ENCODE data around the gene CTTNBP2NL. TPM values are rescaled to one million over a fixed set of nuclear protein-coding genes. Genes with fewer than 3 reads are reported as not detected.
"Not testable (repeated sequence)": the region's sequence is repeated elsewhere in the genome, so short reads cannot be mapped to it uniquely, and the experiment has no call there.

The CTTNBP2NL gene
- total RNA-seq, 1 donor from 2014 or later = 59.4 TPM

GRCh38 chr1:112387807-112388206 lies 8.2 kb upstream of the CTTNBP2NL start:
- DNase-seq (no peak), ATAC-seq (no peak)
- intact Hi-C loops (cut with DNase I) = no loop called here
- Histone ChIP-seq H3K9me3 (no peaks in the 10 kb centered on the region), H3K4me1 (peaks cover 7% of the 10 kb centered on the region), H3K27ac (no peak overlapping the region), H3K36me3 (no peaks in the 10 kb centered on the region), H3K27me3 (peaks cover 6% of the 10 kb centered on the region), H3K4me3 (no peak overlapping the region)
- TF ChIP-seq, protein P1, sequence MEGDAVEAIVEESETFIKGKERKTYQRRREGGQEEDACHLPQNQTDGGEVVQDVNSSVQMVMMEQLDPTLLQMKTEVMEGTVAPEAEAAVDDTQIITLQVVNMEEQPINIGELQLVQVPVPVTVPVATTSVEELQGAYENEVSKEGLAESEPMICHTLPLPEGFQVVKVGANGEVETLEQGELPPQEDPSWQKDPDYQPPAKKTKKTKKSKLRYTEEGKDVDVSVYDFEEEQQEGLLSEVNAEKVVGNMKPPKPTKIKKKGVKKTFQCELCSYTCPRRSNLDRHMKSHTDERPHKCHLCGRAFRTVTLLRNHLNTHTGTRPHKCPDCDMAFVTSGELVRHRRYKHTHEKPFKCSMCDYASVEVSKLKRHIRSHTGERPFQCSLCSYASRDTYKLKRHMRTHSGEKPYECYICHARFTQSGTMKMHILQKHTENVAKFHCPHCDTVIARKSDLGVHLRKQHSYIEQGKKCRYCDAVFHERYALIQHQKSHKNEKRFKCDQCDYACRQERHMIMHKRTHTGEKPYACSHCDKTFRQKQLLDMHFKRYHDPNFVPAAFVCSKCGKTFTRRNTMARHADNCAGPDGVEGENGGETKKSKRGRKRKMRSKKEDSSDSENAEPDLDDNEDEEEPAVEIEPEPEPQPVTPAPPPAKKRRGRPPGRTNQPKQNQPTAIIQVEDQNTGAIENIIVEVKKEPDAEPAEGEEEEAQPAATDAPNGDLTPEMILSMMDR (IDR thresholded peaks at IDR 0.05) = no peak

DNA sequence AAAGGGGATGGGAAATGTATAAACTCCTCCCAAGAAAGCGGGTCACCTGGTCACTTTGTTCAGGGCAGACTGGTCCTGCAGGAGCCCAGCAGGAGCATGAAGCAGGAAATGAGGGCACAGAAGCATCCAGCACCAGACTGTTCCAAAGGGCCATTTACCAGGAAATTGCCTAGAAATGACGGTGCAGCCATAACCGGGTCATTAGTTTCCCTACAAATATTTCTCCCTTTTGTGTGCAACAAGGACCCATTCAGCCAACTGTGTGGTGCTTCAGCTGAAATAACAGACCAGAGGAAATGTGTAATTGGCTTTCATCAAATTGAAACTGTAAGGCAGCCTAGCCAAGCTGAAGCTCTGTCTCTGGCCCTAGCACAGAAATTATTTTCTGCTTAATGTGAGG lies 7.6 kb upstream of the CTTNBP2NL start:
- intact Hi-C loops (cut with DNase I) = no loop called here
- no peak for ATAC-seq
- H3K27ac ChIP-seq = peak overlapping the region; percentile 14
- H3K9me3 ChIP-seq = no peaks in the 10 kb centered on the region
- TF ChIP-seq, protein P1 (IDR thresholded peaks at IDR 0.05) = no peak
- H3K36me3 ChIP-seq = no peaks in the 10 kb centered on the region
- H3K4me3 ChIP-seq = no peak overlapping the region
- H3K4me1 ChIP-seq = peaks cover 7% of the 10 kb centered on the region
- H3K27me3 ChIP-seq = peaks cover 2% of the 10 kb centered on the region
- no peak for DNase-seq

GRCh38 chr1:112389689-112390088 lies 6.3 kb upstream of the CTTNBP2NL start:
- Histone ChIP-seq H3K9me3 (no peaks in the 10 kb centered on the region), H3K4me1 (peaks cover 12% of the 10 kb centered on the region), H3K36me3 (no peaks in the 10 kb centered on the region), H3K27me3 (no peaks in the 10 kb centered on the region), H3K27ac (no peak overlapping the region), H3K4me3 (no peak overlapping the region)
- TF ChIP-seq, protein P1 (IDR thresholded peaks at IDR 0.05) = no peak
- ATAC-seq (no peak), DNase-seq (no peak)
- intact Hi-C loops (cut with DNase I) = loop anchor here (5.0 kb wide), 1 partner anchor 73 kb away; no protein-coding TSS in a partner anchor

GRCh38 chr1:112390335-112390734 lies 5.7 kb upstream of the CTTNBP2NL start:
- H3K27me3 ChIP-seq, DNase-seq, H3K36me3 ChIP-seq, H3K9me3 ChIP-seq, H3K27ac ChIP-seq, ATAC-seq: not testable (repeated sequence)
- intact Hi-C loops (cut with DNase I) = loop anchor here (5.0 kb wide), 1 partner anchor 72 kb away; no protein-coding TSS in a partner anchor
- peaks cover 19% of the 10 kb centered on the region for H3K4me1 ChIP-seq
- H3K4me3 ChIP-seq = peak overlapping the region; percentile 48

- TF ChIP-seq, protein P1 (IDR thresholded peaks at IDR 0.05) = peak; percentile 91
- H3K4me1 ChIP-seq = peaks cover 22% of the 10 kb centered on the region
- H3K36me3 ChIP-seq = no peaks in the 10 kb centered on the region
- DNase-seq (peak; percentile 86), ATAC-seq (peak; percentile 94)
- intact Hi-C loops (cut with DNase I) = loop anchor here (5.0 kb wide), 1 partner anchor 71 kb away; no protein-coding TSS in a partner anchor
- H3K27me3 ChIP-seq = no peaks in the 10 kb centered on the region
- no peaks in the 10 kb centered on the region for H3K9me3 ChIP-seq
- peak overlapping the region; percentile 48 for H3K4me3 ChIP-seq
- peak overlapping the region; percentile 77 for H3K27ac ChIP-seq
Observed at GRCh38 chr1:112390775-112391602, 5.0 kb upstream of the CTTNBP2NL start.

DNA sequence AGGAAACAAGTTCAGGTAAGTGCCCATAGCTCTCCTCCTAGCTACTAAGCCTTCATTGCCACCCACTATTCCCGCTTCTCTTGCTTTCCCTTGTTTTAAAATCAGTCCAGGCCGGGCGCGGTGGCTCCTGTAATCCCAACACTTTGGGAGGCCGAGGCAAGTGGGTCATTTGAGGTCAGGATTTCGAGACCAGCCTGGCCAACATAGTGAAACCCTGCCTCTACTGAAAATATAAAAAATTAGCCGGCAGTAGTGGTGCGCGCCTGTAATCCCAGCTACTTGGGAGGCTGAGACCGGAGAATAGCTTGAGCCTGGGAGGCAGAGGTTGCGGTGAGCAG lies 4.4 kb upstream of the CTTNBP2NL start:
- peak overlapping the region; percentile 48 for H3K4me3 ChIP-seq
- ATAC-seq = no peak
- H3K36me3 ChIP-seq = no peaks in the 10 kb centered on the region
- H3K4me1 ChIP-seq = peaks cover 22% of the 10 kb centered on the region
- TF ChIP-seq, protein P1 (IDR thresholded peaks at IDR 0.05) = no peak
- no peaks in the 10 kb centered on the region for H3K27me3 ChIP-seq
- H3K9me3 ChIP-seq = no peaks in the 10 kb centered on the region
- no peak for DNase-seq
- intact Hi-C loops (cut with DNase I) = loop anchor here (5.0 kb wide), 1 partner anchor 71 kb away; no protein-coding TSS in a partner anchor
- H3K27ac ChIP-seq = peak overlapping the region; percentile 77

All from upper lobe of right lung (tissue), 1 donor.